ENCODE results near the gene QSOX2. TPM values are rescaled to one million over a fixed set of nuclear protein-coding genes. Genes with fewer than 3 reads are reported as not detected.

The QSOX2 gene
- total and polyA plus RNA-seq, 2 experiments from 2014 or later = 9.2 to 29.2 TPM

DNA sequence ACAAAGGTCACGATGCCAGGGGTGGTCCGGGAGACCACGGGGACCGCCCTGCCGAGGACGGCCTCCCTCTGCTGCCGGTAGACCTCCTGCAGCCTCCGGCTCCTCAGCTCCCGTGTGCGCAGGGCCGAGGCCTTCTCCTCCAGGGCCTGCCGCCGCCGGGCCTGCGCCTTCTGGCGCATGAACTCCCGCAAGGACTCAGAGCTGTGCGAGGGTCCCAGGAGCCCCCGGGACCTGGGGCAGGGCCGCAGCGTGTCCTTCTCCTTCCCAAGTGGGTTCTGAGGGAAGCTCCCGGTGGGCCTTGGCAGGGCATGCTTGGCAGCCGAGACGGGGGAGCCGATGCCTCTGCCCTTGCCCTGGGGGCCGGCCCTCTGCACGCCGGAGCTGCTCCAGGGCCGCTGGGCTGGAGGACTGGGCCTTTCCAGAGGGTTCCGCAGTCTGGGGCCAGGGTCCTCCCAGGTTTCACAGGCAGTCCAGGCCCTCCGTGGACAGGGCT is 44.9 kb upstream of the QSOX2 start:
- H3K4me3 ChIP-seq = no peak overlapping the region
- ATAC-seq = no peak; the same call in 2 of the 3 replicates
- no peak overlapping the region for H3K27ac ChIP-seq (ENCODE audit: low read depth)
- no peaks in the 10 kb centered on the region for H3K36me3 ChIP-seq (ENCODE audit: insufficient read depth)
- peaks cover 11% of the 10 kb centered on the region; the same call in 1 of the 2 replicates for H3F3A ChIP-seq (replicated peaks; ENCODE audit: low read depth)
- no peak for DNase-seq (ENCODE audit: low spot score)
- no peaks in the 10 kb centered on the region for H3K9me2 ChIP-seq (ENCODE audit: insufficient read depth)
- H3K4me1 Mint-ChIP-seq = no peaks in the 10 kb centered on the region
- no peak overlapping the region for H3K27ac Mint-ChIP-seq
- H3K4me3 Mint-ChIP-seq = no peak overlapping the region
- H3K27me3 ChIP-seq (ENCODE audit: insufficient read depth) = no peaks in the 10 kb centered on the region
- H3K4me2 ChIP-seq = no peak overlapping the region
- no peaks in the 10 kb centered on the region for H3K36me3 Mint-ChIP-seq (ENCODE audit: low read depth)
- no peaks in the 10 kb centered on the region for H3K4me1 ChIP-seq (ENCODE audit: insufficient read depth)
- H3K9me3 Mint-ChIP-seq = no peaks in the 10 kb centered on the region
- H3K27me3 Mint-ChIP-seq (ENCODE audit: insufficient read depth, low read depth, poor library complexity) = peaks cover 3% of the 10 kb centered on the region
- H3K79me2 ChIP-seq (replicated peaks; ENCODE audit: insufficient read depth) = no peaks in the 10 kb centered on the region
- no peak overlapping the region for H2AFZ ChIP-seq
- TF ChIP-seq, protein P1, sequence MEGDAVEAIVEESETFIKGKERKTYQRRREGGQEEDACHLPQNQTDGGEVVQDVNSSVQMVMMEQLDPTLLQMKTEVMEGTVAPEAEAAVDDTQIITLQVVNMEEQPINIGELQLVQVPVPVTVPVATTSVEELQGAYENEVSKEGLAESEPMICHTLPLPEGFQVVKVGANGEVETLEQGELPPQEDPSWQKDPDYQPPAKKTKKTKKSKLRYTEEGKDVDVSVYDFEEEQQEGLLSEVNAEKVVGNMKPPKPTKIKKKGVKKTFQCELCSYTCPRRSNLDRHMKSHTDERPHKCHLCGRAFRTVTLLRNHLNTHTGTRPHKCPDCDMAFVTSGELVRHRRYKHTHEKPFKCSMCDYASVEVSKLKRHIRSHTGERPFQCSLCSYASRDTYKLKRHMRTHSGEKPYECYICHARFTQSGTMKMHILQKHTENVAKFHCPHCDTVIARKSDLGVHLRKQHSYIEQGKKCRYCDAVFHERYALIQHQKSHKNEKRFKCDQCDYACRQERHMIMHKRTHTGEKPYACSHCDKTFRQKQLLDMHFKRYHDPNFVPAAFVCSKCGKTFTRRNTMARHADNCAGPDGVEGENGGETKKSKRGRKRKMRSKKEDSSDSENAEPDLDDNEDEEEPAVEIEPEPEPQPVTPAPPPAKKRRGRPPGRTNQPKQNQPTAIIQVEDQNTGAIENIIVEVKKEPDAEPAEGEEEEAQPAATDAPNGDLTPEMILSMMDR (conservative IDR thresholded peaks at IDR 0.05; ENCODE audit: low read depth in 2 of 2) = no peak
- TF ChIP-seq NANOG (IDR thresholded peaks at IDR 0.05; ENCODE audit: borderline replicate concordance) = no peak
- TF ChIP-seq ZNF331 (CRISPR knock-in tag; IDR thresholded peaks at IDR 0.05; ENCODE audit: low read depth) = no peak
- TF ChIP-seq ZNF114 (CRISPR knock-in tag; IDR thresholded peaks at IDR 0.05) = no peak
- no peak for TF ChIP-seq POLR2AphosphoS5 (IDR thresholded peaks at IDR 0.05; ENCODE audit: low read depth)
- no peak for TF ChIP-seq CREB1 (CRISPR knock-in tag; IDR thresholded peaks at IDR 0.05; ENCODE audit: low read depth)
- TF ChIP-seq STAT1 (IDR thresholded peaks at IDR 0.05; ENCODE audit: unreplicated experiment) = no peak
- no peak for TF ChIP-seq JUNB (IDR thresholded peaks at IDR 0.05; ENCODE audit: unreplicated experiment)
- TF ChIP-seq EZH2 (IDR thresholded peaks at IDR 0.05; ENCODE audit: low read depth, unreplicated experiment) = no peak
- TF ChIP-seq, protein P2, sequence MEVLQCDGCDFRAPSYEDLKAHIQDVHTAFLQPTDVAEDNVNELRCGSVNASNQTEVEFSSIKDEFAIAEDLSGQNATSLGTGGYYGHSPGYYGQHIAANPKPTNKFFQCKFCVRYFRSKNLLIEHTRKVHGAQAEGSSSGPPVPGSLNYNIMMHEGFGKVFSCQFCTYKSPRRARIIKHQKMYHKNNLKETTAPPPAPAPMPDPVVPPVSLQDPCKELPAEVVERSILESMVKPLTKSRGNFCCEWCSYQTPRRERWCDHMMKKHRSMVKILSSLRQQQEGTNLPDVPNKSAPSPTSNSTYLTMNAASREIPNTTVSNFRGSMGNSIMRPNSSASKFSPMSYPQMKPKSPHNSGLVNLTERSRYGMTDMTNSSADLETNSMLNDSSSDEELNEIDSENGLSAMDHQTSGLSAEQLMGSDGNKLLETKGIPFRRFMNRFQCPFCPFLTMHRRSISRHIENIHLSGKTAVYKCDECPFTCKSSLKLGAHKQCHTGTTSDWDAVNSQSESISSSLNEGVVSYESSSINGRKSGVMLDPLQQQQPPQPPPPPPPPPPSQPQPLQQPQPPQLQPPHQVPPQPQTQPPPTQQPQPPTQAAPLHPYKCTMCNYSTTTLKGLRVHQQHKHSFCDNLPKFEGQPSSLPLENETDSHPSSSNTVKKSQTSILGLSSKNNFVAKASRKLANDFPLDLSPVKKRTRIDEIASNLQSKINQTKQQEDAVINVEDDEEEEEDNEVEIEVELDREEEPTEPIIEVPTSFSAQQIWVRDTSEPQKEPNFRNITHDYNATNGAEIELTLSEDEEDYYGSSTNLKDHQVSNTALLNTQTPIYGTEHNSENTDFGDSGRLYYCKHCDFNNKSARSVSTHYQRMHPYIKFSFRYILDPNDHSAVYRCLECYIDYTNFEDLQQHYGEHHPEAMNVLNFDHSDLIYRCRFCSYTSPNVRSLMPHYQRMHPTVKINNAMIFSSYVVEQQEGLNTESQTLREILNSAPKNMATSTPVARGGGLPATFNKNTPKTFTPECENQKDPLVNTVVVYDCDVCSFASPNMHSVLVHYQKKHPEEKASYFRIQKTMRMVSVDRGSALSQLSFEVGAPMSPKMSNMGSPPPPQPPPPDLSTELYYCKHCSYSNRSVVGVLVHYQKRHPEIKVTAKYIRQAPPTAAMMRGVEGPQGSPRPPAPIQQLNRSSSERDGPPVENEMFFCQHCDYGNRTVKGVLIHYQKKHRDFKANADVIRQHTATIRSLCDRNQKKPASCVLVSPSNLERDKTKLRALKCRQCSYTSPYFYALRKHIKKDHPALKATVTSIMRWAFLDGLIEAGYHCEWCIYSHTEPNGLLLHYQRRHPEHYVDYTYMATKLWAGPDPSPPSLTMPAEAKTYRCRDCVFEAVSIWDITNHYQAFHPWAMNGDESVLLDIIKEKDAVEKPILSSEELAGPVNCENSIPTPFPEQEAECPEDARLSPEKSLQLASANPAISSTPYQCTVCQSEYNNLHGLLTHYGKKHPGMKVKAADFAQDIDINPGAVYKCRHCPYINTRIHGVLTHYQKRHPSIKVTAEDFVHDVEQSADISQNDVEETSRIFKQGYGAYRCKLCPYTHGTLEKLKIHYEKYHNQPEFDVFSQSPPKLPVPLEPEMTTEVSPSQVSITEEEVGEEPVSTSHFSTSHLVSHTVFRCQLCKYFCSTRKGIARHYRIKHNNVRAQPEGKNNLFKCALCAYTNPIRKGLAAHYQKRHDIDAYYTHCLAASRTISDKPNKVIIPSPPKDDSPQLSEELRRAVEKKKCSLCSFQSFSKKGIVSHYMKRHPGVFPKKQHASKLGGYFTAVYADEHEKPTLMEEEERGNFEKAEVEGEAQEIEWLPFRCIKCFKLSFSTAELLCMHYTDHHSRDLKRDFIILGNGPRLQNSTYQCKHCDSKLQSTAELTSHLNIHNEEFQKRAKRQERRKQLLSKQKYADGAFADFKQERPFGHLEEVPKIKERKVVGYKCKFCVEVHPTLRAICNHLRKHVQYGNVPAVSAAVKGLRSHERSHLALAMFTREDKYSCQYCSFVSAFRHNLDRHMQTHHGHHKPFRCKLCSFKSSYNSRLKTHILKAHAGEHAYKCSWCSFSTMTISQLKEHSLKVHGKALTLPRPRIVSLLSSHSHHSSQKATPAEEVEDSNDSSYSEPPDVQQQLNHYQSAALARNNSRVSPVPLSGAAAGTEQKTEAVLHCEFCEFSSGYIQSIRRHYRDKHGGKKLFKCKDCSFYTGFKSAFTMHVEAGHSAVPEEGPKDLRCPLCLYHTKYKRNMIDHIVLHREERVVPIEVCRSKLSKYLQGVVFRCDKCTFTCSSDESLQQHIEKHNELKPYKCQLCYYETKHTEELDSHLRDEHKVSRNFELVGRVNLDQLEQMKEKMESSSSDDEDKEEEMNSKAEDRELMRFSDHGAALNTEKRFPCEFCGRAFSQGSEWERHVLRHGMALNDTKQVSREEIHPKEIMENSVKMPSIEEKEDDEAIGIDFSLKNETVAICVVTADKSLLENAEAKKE (CRISPR knock-in tag; IDR thresholded peaks at IDR 0.05) = no peak
- TF ChIP-seq, protein P3, sequence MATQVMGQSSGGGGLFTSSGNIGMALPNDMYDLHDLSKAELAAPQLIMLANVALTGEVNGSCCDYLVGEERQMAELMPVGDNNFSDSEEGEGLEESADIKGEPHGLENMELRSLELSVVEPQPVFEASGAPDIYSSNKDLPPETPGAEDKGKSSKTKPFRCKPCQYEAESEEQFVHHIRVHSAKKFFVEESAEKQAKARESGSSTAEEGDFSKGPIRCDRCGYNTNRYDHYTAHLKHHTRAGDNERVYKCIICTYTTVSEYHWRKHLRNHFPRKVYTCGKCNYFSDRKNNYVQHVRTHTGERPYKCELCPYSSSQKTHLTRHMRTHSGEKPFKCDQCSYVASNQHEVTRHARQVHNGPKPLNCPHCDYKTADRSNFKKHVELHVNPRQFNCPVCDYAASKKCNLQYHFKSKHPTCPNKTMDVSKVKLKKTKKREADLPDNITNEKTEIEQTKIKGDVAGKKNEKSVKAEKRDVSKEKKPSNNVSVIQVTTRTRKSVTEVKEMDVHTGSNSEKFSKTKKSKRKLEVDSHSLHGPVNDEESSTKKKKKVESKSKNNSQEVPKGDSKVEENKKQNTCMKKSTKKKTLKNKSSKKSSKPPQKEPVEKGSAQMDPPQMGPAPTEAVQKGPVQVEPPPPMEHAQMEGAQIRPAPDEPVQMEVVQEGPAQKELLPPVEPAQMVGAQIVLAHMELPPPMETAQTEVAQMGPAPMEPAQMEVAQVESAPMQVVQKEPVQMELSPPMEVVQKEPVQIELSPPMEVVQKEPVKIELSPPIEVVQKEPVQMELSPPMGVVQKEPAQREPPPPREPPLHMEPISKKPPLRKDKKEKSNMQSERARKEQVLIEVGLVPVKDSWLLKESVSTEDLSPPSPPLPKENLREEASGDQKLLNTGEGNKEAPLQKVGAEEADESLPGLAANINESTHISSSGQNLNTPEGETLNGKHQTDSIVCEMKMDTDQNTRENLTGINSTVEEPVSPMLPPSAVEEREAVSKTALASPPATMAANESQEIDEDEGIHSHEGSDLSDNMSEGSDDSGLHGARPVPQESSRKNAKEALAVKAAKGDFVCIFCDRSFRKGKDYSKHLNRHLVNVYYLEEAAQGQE (IDR thresholded peaks at IDR 0.05; ENCODE audit: unreplicated experiment) = no peak
- TF ChIP-seq, protein P4, sequence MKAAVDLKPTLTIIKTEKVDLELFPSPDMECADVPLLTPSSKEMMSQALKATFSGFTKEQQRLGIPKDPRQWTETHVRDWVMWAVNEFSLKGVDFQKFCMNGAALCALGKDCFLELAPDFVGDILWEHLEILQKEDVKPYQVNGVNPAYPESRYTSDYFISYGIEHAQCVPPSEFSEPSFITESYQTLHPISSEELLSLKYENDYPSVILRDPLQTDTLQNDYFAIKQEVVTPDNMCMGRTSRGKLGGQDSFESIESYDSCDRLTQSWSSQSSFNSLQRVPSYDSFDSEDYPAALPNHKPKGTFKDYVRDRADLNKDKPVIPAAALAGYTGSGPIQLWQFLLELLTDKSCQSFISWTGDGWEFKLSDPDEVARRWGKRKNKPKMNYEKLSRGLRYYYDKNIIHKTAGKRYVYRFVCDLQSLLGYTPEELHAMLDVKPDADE (IDR thresholded peaks at IDR 0.05) = no peak
- no peak for TF ChIP-seq EZH2phosphoT487 (IDR thresholded peaks at IDR 0.05; ENCODE audit: unreplicated experiment)
- no peaks in the 10 kb centered on the region for H4K20me1 ChIP-seq (replicated peaks; ENCODE audit: insufficient read depth)
